Panc1 (cell line): ENCODE measurements around the gene PIK3CD. TPM values are rescaled to one million over a fixed set of nuclear protein-coding genes. Genes with fewer than 3 reads are reported as not detected.

ENCODE experiments used
- ATAC-seq: fragments of 200-7000 bp; cut with Tn5 transposase; 2 replicates; pipeline ENCODE4 v1.9.1; 2020; ENCODE audit warnings: mild to moderate bottlenecking, moderate library complexity
- BruUV-seq: library from RNA; stranded (reverse); fragments of 400-500 nt; replicated peaks from 2 replicates; lab custom pipeline; 2021; lab: Mats Ljungman, UMichigan
- CTCF ChIA-PET: fragments of 300-600 bp; sonication (Branson Sonifier 250); formaldehyde crosslinking; loops from one replicate; lab custom pipeline; 2022; ENCODE audit warnings: antibody characterized with exemption; lab: Charles Lee
- POLR2A ChIA-PET: fragments of 300-600 bp; sonication (Branson Sonifier 250); formaldehyde crosslinking; loops from one replicate; lab custom pipeline; 2022; ENCODE audit warnings: antibody characterized with exemption; lab: Charles Lee
- DNase-seq: peaks from one replicate; pipeline ENCODE4 v3.0.0-alpha.2; 2010; ENCODE audit warnings: low read depth, low spot score
- H3K27ac ChIP-seq: 2 replicates; pipeline ENCODE4 v1.5.1; 2011; ENCODE audit warnings: mild to moderate bottlenecking, low read length, inconsistent platforms
- H3K27me3 ChIP-seq: fragments of 200-500 bp; sonication (Bioruptor generic); 2 replicates; pipeline ENCODE4 v1.6.0; 2014; ENCODE audit warnings: low read length, inconsistent platforms; ENCODE audit not compliant: control insufficient read depth, insufficient read depth
- H3K36me3 ChIP-seq: fragments of 200-500 bp; sonication (Bioruptor generic); 2 replicates; pipeline ENCODE4 v1.5.1; 2014; ENCODE audit warnings: inconsistent platforms, mild to moderate bottlenecking, low read length, moderate library complexity; ENCODE audit not compliant: control insufficient read depth, insufficient read depth
- H3K4me1 ChIP-seq: 2 replicates; pipeline ENCODE4 v1.5.1; 2011; ENCODE audit warnings: inconsistent platforms, mild to moderate bottlenecking, low read length, moderate library complexity; ENCODE audit not compliant: control insufficient read depth, insufficient read depth
- H3K4me3 ChIP-seq, 2 experiments: 2 replicates each; pipeline ENCODE4 v1.5.1; 2011 to 2012; ENCODE audit warnings: low read depth in 2 of 2, low read length in 2 of 2, mild to moderate bottlenecking in 2 of 2, inconsistent platforms in 1 of 2, moderate library complexity in 1 of 2
- H3K9me3 ChIP-seq: fragments of 200-500 bp; sonication (Bioruptor generic); 2 replicates; pipeline ENCODE4 v1.5.1; 2014; ENCODE audit warnings: low read depth, mild to moderate bottlenecking, inconsistent platforms, low read length, moderate library complexity; ENCODE audit not compliant: control insufficient read depth, insufficient read depth
- CTCF ChIP-seq: fragments of 450-650 bp; IDR thresholded peaks from 2 replicates; pipeline ENCODE4 v1.5.1; 2017; ENCODE audit warnings: mild to moderate bottlenecking
- POLR2AphosphoS5 ChIP-seq: IDR thresholded peaks from 2 replicates; pipeline ENCODE4 v1.6.1; 2012; ENCODE audit warnings: mild to moderate bottlenecking, low read depth, low read length, moderate library complexity
- REST ChIP-seq, 2 experiments: IDR thresholded peaks; 2 replicates each; pipeline ENCODE4 v1.6.1; 2011 to 2012; ENCODE audit warnings: low read depth in 2 of 2, control low read depth in 1 of 2, low read length in 1 of 2, mild to moderate bottlenecking in 1 of 2, moderate library complexity in 1 of 2; ENCODE audit not compliant: insufficient read depth in 1 of 2
- SIN3A ChIP-seq: IDR thresholded peaks from 2 replicates; pipeline ENCODE4 v1.6.1; 2012; ENCODE audit warnings: low read depth, mild to moderate bottlenecking, low read length, moderate library complexity, borderline replicate concordance; ENCODE audit not compliant: insufficient read depth
- TCF7L2 ChIP-seq: IDR thresholded peaks from 2 replicates; pipeline ENCODE4 v1.6.1; 2011; ENCODE audit warnings: mild to moderate bottlenecking, low read depth, low read length, inconsistent platforms
- in situ Hi-C: cut with HindIII; loops from 2 replicates; pipeline ENCODE4 v1.10.0; 2016; ENCODE audit warnings: low sequenced_read_pairs, low pct_unique_long_range_greater_than_20kb
- intact Hi-C: fragments of 100-400 bp; cut with micrococcal nuclease; formaldehyde crosslinking; loops from one replicate; pipeline ENCODE4 v1.10.0; 2022; ENCODE audit not compliant: unreplicated experiment
- total RNA-seq: library from RNA; stranded (reverse); gene quantifications from one replicate; pipeline ENCODE4 v1.2.1, GENCODE V29; 2021; ENCODE audit not compliant: unreplicated experiment

PIK3CD gene
- total RNA-seq, 1 experiment from 2014 or later, result 12.5 TPM

- H3K27me3 ChIP-seq, result no peaks in the 10 kb centered on the region
- intact Hi-C loops (no loop called here), in situ Hi-C loops (no loop called here)
- H3K9me3 ChIP-seq, result no peaks in the 10 kb centered on the region
- TF ChIP-seq POLR2AphosphoS5 (no peak), SIN3A (no peak), CTCF (no peak), TCF7L2 (no peak), REST (IDR thresholded peaks at IDR 0.05; ENCODE audit: insufficient read depth in 1 of 2, low read depth in 2 of 2, low read length in 1 of 2) (no peak)
- no TSS peak for BruUV-seq
- ChIA-PET POLR2A (no interaction called here), CTCF (no interaction called here)
- H3K4me3 ChIP-seq, result no peak overlapping the region
- H3K4me1 ChIP-seq, result peaks cover 11% of the 10 kb centered on the region
- no peak overlapping the region for H3K27ac ChIP-seq
- ATAC-seq (no peak), DNase-seq (no peak)
- no peaks in the 10 kb centered on the region for H3K36me3 ChIP-seq
These were observed 117.5 kb downstream of the PIK3CD start for GRCh38 chr1:9768983-9769382.

GRCh38 chr1:9770298-9770697 is 118.8 kb downstream of the PIK3CD start:
- DNase-seq (no peak), ATAC-seq (no peak)
- POLR2A ChIA-PET, result no interaction called here
- no peak for TF ChIP-seq TCF7L2
- no peak for TF ChIP-seq POLR2AphosphoS5
- TF ChIP-seq REST (IDR thresholded peaks at IDR 0.05; ENCODE audit: insufficient read depth in 1 of 2, low read depth in 2 of 2, low read length in 1 of 2), result no peak
- TF ChIP-seq CTCF, result no peak
- no peak for TF ChIP-seq SIN3A
- intact Hi-C loops (no loop called here), in situ Hi-C loops (no loop called here)
- no peaks in the 10 kb centered on the region for H3K27me3 ChIP-seq
- CTCF ChIA-PET, result no interaction called here
- no peak overlapping the region for H3K27ac ChIP-seq
- H3K9me3 ChIP-seq, result no peaks in the 10 kb centered on the region
- no TSS peak for BruUV-seq
- H3K36me3 ChIP-seq, result no peaks in the 10 kb centered on the region
- H3K4me3 ChIP-seq, result no peak overlapping the region
- H3K4me1 ChIP-seq, result peaks cover 11% of the 10 kb centered on the region
